ENCODE results near the gene RUBCN.
"Not testable (repeated sequence)": the region's sequence is repeated elsewhere in the genome, so short reads cannot be mapped to it uniquely, and the experiment has no call there.

RUBCN gene

DNA sequence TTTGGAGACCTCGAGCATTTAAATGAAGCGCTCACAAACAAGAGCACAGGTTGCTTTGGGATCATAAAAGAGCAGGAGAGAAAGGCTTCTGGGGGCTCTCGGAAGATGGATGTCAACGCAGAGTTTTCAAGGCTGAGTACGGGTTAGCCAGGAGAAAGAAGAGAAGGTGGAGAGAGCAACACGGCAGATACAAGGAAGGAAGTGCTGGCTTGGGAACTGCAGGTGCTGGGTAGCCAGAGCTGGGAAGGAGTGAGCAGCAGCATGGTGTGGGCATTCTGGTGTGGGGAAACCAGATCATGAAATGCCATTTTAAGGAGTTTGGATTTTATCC is 580 bp upstream of the RUBCN start:
- no peak for DNase-seq (ENCODE audit: low read depth)
- peak overlapping the region; percentile 78 for H3K4me3 ChIP-seq (ENCODE audit: control insufficient read depth, low read depth, low read length)
- TF ChIP-seq, protein P1, sequence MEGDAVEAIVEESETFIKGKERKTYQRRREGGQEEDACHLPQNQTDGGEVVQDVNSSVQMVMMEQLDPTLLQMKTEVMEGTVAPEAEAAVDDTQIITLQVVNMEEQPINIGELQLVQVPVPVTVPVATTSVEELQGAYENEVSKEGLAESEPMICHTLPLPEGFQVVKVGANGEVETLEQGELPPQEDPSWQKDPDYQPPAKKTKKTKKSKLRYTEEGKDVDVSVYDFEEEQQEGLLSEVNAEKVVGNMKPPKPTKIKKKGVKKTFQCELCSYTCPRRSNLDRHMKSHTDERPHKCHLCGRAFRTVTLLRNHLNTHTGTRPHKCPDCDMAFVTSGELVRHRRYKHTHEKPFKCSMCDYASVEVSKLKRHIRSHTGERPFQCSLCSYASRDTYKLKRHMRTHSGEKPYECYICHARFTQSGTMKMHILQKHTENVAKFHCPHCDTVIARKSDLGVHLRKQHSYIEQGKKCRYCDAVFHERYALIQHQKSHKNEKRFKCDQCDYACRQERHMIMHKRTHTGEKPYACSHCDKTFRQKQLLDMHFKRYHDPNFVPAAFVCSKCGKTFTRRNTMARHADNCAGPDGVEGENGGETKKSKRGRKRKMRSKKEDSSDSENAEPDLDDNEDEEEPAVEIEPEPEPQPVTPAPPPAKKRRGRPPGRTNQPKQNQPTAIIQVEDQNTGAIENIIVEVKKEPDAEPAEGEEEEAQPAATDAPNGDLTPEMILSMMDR (conservative IDR thresholded peaks at IDR 0.05; ENCODE audit: control insufficient read depth, insufficient read depth, low read depth, low read length): no peak

DNA sequence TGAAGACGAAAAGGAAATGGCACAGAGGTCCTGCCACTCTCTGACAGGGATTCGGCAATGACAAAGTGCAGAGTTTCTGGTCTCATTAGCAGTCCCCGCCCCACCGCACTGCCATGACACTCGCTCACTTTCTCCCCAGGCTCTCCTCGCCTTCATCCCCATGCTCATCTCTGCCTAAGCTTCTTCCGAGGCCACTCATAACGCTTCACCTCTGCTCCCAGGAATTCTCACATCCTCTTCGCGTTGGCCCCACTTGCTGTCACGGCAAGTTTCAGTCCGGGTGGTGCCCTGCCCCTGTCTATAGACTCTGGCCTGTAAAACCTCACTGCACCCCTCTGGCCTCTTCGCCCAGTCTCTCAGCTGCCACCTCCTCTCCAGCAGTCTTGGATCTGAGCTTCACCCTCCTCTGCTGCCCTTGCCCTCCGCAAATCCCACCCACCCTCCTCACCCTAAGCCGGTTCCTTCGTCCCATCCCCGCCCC is 654 bp downstream of the RUBCN start:
- DNase-seq (ENCODE audit: low read depth): no peak
- peak overlapping the region; percentile 78 for H3K4me3 ChIP-seq (ENCODE audit: control insufficient read depth, low read depth, low read length)
- TF ChIP-seq, protein P1 (conservative IDR thresholded peaks at IDR 0.05; ENCODE audit: control insufficient read depth, insufficient read depth, low read depth, low read length): no peak

DNA sequence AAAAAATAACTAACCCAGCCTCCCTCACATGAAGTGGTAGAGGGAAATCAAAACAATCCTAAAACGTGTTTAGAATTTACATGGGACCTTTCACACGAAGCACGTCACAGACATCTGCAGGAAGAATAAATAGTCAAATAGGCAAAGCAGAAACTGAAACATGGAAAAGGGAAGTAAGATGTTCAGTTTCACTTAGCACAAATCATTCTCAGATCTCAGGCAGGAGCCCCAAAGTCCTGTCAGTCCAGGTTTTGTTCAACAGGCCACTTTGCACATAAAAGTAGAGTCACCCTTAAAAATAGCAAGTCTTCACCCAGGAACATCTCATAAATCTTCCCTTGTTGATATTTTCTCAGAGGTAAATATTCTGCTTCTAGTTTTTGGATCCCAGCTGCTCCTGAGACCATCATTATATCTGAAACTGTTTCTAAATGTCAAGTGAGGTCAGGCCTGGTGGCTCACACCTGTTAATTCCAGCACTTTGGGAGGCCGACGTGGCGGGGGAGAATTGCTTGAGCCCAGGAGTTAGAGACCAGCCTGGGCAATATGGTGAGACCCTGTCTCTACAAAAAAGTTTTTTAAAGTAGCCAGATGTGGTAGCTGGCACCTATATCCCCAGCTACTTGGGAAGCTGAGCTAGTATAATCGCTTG is 1.9 kb downstream of the RUBCN start:
- H3K4me3 ChIP-seq (ENCODE audit: control insufficient read depth, low read depth, low read length): no peak overlapping the region
- TF ChIP-seq, protein P1 (conservative IDR thresholded peaks at IDR 0.05; ENCODE audit: control insufficient read depth, insufficient read depth, low read depth, low read length): no peak
- DNase-seq (ENCODE audit: low read depth): no peak

DNA sequence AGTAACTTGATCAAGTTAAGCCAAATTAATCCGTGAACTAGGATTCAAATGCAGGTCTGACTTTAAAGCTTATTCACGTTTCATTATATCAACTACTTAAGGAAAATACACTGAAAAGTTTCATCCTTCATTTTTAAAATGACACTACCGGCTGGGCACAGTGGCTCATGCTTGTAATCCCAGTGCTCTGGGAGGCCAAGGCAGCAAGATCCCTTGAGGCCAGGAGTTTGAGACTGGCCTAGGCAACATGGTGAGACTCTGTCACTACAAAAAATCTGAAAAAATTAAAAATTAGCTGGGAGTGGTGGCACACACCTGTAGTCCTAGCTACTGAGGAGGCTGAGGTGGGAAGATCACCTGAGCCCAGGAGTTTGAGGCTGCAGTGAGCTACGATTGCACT is 3.7 kb downstream of the RUBCN start:
- no peak for DNase-seq (ENCODE audit: low read depth)
- H3K4me3 ChIP-seq (ENCODE audit: control insufficient read depth, low read depth, low read length): no peak overlapping the region
- TF ChIP-seq, protein P1 (conservative IDR thresholded peaks at IDR 0.05; ENCODE audit: control insufficient read depth, insufficient read depth, low read depth, low read length): no peak

DNA sequence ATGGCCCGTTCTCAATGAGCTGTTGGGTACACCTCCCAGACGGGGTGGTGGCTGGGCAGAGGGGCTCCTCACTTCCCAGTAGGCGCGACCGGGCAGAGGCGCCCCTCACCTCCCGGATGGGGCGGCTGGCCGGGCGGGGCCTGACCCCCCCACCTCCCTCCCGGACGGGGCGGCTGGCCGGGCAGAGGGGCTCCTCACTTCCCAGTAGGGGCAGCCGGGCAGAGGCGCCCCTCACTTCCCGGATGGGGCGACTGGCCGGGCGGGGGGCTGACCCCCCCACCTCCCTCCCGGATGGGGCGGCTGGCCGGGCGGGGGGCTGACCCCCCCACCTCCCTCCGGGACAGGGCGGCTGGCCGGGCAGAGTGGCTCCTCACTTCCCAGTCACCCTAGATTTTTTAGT is 5.2 kb downstream of the RUBCN start:
- DNase-seq (ENCODE audit: low read depth); H3K4me3 ChIP-seq (ENCODE audit: control insufficient read depth, low read depth, low read length): not testable (repeated sequence)

DNA sequence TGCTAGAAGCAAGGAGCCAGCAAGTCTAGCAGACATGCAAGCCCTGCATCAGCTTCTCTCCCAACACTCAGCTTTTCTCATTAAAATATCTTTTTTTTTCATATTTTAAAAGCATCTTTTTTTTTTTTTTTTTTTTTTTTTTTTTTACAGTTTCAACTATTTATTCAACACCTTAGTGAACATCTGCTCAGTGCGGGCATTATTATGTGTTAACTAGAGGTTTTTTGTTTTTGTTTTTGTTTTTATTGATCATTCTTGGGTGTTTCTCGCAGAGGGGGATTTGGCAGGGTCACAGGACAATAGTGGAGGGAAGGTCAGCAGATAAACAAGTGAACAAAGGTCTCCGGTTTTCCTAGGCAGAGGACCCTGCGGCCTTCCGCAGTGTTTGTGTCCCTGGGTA is 5.9 kb downstream of the RUBCN start:
- DNase-seq (ENCODE audit: low read depth); H3K4me3 ChIP-seq (ENCODE audit: control insufficient read depth, low read depth, low read length): not testable (repeated sequence)

DNA sequence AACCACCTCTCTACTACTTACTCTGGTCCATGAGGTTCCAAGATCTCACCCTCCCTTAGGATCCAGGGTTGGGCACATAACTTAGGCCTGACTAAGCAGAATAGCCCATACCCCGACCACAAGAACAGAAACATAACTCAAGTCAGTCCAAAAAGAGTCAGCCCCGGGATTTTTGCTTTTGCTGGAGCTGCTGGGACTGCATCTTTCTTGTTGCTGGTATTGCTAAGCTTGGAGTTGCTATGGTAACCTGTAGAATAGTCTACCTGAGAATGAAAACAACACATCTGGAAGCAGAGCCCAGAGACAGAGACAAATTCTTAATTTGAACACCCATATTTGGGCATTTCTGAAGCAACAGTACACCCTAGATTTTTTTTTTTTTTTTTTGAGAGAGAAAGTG is 6.5 kb downstream of the RUBCN start:
- DNase-seq (ENCODE audit: low read depth): peak; percentile 89
- H3K4me3 ChIP-seq (ENCODE audit: control insufficient read depth, low read depth, low read length): no peak overlapping the region
- TF ChIP-seq, protein P1 (conservative IDR thresholded peaks at IDR 0.05; ENCODE audit: control insufficient read depth, insufficient read depth, low read depth, low read length): no peak

DNA sequence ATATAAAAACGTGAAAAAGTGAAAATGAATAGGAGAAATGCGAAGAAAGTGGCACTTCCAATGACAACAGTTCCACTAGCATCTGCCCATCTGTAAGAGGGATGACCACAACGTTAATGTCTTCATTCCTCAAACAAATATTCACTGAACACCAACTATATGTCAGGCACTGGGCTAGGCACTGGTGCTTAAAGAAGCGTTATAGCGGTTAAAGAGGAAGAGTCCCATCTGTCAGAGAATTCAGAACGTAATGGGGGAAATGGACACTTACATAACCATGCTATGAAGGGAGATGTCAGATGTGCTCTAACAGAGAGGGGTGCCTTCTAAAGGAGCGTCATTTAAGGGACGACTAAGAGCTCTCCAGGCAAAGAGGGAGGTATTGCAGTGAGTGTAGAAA is 8.2 kb downstream of the RUBCN start:
- H3K4me3 ChIP-seq (ENCODE audit: control insufficient read depth, low read depth, low read length): no peak overlapping the region
- no peak for DNase-seq (ENCODE audit: low read depth)
- TF ChIP-seq, protein P1 (conservative IDR thresholded peaks at IDR 0.05; ENCODE audit: control insufficient read depth, insufficient read depth, low read depth, low read length): no peak

DNA sequence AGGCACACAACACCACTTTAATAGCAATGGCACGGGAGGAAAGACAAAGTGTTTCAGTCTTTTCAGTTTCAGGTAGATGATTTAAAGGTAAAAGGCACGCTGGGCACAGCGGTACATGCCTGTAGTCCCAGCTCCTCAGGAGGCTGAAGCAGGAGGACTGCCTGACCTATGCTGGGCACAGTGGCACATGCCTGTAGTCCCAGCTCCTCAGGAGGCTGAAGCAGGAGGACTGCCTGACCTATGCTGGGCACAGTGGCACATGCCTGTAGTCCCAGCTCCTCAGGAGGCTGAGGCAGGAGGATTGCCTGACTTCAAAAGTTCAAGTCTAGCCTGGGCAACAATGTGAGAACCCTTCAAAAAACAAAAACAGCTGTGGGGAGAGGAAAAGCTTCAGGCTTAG is 8.8 kb downstream of the RUBCN start:
- not testable (repeated sequence) for DNase-seq (ENCODE audit: low read depth); H3K4me3 ChIP-seq (ENCODE audit: control insufficient read depth, low read depth, low read length)

Measured in fibroblast of mammary gland (primary cell).